ENCODE results near the gene GET4.

GET4 gene

GRCh38 chr7:863106-863505 is 13.2 kb upstream of the GET4 start:
- H3K9me3 ChIP-seq (replicated peaks; ENCODE audit: insufficient read depth, low read length) = no peaks in the 10 kb centered on the region
- no peak overlapping the region for H3K4me2 ChIP-seq (ENCODE audit: low read depth, low read length)
- no peak overlapping the region for H3K4me3 ChIP-seq (ENCODE audit: low read length)
- no peaks in the 10 kb centered on the region for H3K9me2 ChIP-seq (replicated peaks; ENCODE audit: insufficient read depth, low read length)
- no peak for DNase-seq
- H3K79me2 ChIP-seq (ENCODE audit: low read length) = no peaks in the 10 kb centered on the region
- no peaks in the 10 kb centered on the region for H3K4me1 ChIP-seq (ENCODE audit: low read length)
- H2AFZ ChIP-seq (ENCODE audit: low read length) = no peak overlapping the region
- H3K9ac ChIP-seq (ENCODE audit: low read length) = no peak overlapping the region
- H3F3A ChIP-seq (ENCODE audit: insufficient read depth, low read length) = no peaks in the 10 kb centered on the region
- H3K27ac ChIP-seq (ENCODE audit: low read length) = no peak overlapping the region
- no peaks in the 10 kb centered on the region for H4K20me1 ChIP-seq (ENCODE audit: insufficient read depth, low read length)
- no peaks in the 10 kb centered on the region for H3K27me3 ChIP-seq (replicated peaks; ENCODE audit: insufficient read depth, low read length)
- TF ChIP-seq CTCF (IDR thresholded peaks at IDR 0.05; ENCODE audit: low read length) = no peak
- TF ChIP-seq EZH2 (optimal IDR thresholded peaks at IDR 0.05; ENCODE audit: low read depth, low read length) = no peak
- TF ChIP-seq EZH2phosphoT487 (IDR thresholded peaks at IDR 0.05; ENCODE audit: low read length) = no peak
- peaks cover 10% of the 10 kb centered on the region for H3K36me3 ChIP-seq (replicated peaks; ENCODE audit: insufficient read depth, low read length)

DNA sequence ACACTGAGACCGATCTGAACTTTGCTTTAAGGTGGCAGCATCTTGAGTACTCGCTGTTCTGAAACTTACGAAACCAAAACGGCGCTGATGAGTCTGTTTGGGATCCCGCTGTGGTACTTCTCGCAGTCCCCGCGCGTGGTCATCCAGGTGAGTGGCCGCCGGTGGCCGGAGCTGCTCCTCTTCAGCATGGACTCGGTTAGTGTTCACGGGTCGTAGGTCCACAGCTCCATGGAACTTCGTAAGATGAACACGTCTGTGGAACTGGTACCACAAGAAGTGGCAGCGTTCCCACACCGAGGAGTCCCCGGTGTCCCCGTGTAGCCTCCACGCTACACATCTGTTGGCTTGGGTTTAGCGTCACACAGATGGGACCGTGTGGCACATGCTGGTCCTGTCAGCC is 10.4 kb upstream of the GET4 start:
- no peak overlapping the region for H2AFZ ChIP-seq (ENCODE audit: low read length)
- no peaks in the 10 kb centered on the region for H3K9me3 ChIP-seq (replicated peaks; ENCODE audit: insufficient read depth, low read length)
- TF ChIP-seq EZH2phosphoT487 (IDR thresholded peaks at IDR 0.05; ENCODE audit: low read length) (no peak), EZH2 (optimal IDR thresholded peaks at IDR 0.05; ENCODE audit: low read depth, low read length) (no peak), CTCF (IDR thresholded peaks at IDR 0.05; ENCODE audit: low read length) (no peak)
- no peak overlapping the region for H3K4me3 ChIP-seq (ENCODE audit: low read length)
- no peaks in the 10 kb centered on the region for H4K20me1 ChIP-seq (ENCODE audit: insufficient read depth, low read length)
- no peaks in the 10 kb centered on the region for H3K4me1 ChIP-seq (ENCODE audit: low read length)
- no peaks in the 10 kb centered on the region for H3F3A ChIP-seq (ENCODE audit: insufficient read depth, low read length)
- no peak for DNase-seq
- peaks cover 9% of the 10 kb centered on the region for H3K36me3 ChIP-seq (replicated peaks; ENCODE audit: insufficient read depth, low read length)
- H3K9me2 ChIP-seq (replicated peaks; ENCODE audit: insufficient read depth, low read length) = no peaks in the 10 kb centered on the region
- no peaks in the 10 kb centered on the region for H3K79me2 ChIP-seq (ENCODE audit: low read length)
- H3K9ac ChIP-seq (ENCODE audit: low read length) = no peak overlapping the region
- no peaks in the 10 kb centered on the region for H3K27me3 ChIP-seq (replicated peaks; ENCODE audit: insufficient read depth, low read length)
- H3K27ac ChIP-seq (ENCODE audit: low read length) = no peak overlapping the region
- H3K4me2 ChIP-seq (ENCODE audit: low read depth, low read length) = no peak overlapping the region

DNA sequence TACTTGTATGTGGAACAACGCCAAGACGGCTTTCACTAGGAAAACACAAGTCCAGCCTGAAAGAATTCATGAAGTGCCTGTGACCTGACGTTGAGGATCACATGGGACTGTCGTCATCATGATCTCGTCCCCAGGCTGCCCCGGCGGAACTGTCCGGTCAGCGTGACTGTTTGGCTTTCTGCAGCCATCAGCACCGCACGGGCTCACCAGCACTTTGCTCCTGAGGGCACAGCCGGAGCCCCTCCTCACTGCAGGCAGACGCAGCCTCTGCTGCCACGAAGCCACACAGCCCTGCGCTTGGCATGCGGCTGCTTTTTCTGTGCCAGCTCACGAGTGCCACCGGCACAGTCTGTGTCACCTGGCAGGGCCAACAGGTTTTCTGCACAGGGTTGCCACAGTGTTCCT is 9.4 kb upstream of the GET4 start:
- TF ChIP-seq EZH2 (optimal IDR thresholded peaks at IDR 0.05; ENCODE audit: low read depth, low read length) (no peak), EZH2phosphoT487 (IDR thresholded peaks at IDR 0.05; ENCODE audit: low read length) (no peak), CTCF (IDR thresholded peaks at IDR 0.05; ENCODE audit: low read length) (no peak)

More for the DNA sequence above, 9.4 kb upstream of the GET4 start:
- no peak for DNase-seq
- no peaks in the 10 kb centered on the region for H3K4me1 ChIP-seq (ENCODE audit: low read length)
- H3K36me3 ChIP-seq (replicated peaks; ENCODE audit: insufficient read depth, low read length) = 0 out of 2 replicates have a peak, but pooled peaks cover 4% of the 10 kb centered on the region
- H3F3A ChIP-seq (ENCODE audit: insufficient read depth, low read length) = no peaks in the 10 kb centered on the region
- no peak overlapping the region for H3K27ac ChIP-seq (ENCODE audit: low read length)
- no peaks in the 10 kb centered on the region for H3K79me2 ChIP-seq (ENCODE audit: low read length)
- no peak overlapping the region for H3K4me3 ChIP-seq (ENCODE audit: low read length)
- no peaks in the 10 kb centered on the region for H3K9me2 ChIP-seq (replicated peaks; ENCODE audit: insufficient read depth, low read length)
- no peaks in the 10 kb centered on the region for H4K20me1 ChIP-seq (ENCODE audit: insufficient read depth, low read length)
- H3K27me3 ChIP-seq (replicated peaks; ENCODE audit: insufficient read depth, low read length) = no peaks in the 10 kb centered on the region
- H3K9me3 ChIP-seq (replicated peaks; ENCODE audit: insufficient read depth, low read length) = no peaks in the 10 kb centered on the region
- H2AFZ ChIP-seq (ENCODE audit: low read length) = no peak overlapping the region
- H3K9ac ChIP-seq (ENCODE audit: low read length) = no peak overlapping the region
- H3K4me2 ChIP-seq (ENCODE audit: low read depth, low read length) = no peak overlapping the region
